ENCODE measurements around the gene BRI3BP. TPM values are rescaled to one million over a fixed set of nuclear protein-coding genes. Genes with fewer than 3 reads are reported as not detected.

Gene BRI3BP
- polyA plus RNA-seq (2013, experiment 1 of 2), result 2.1 TPM
- polyA plus RNA-seq (2013, experiment 2 of 2), result 2.2 TPM

GRCh38 chr12:124993626-124994436, at the start of gene BRI3BP:
Gene BRI3BP (plus strand): TSS chr12:124993645. CDS start chr12:124993791, 146 bp downstream.
- peaks cover 16% of the 10 kb centered on the region for H3K79me1 ChIP-seq (replicated peaks; ENCODE audit: low read length, poor library complexity, severe bottlenecking)
- H3K9ac ChIP-seq (ENCODE audit: low read length), result peak within 1 kb of the TSS; percentile 65
- no peaks in the 10 kb centered on the region for H3K9me3 ChIP-seq (ENCODE audit: control insufficient read depth, low read length)
- H3K23ac ChIP-seq (ENCODE audit: low read length in 2 of 2), result peak within 1 kb of the TSS in 1 of 2 experiments; percentile 69
- peak within 1 kb of the TSS; percentile 82 to 84 for H3K4me3 ChIP-seq (ENCODE audit: insufficient read depth in 1 of 2, low read depth in 1 of 2, low read length in 2 of 2)
- peak; percentile 54 for DNase-seq
- H4K8ac ChIP-seq (ENCODE audit: low read length), result peak within 1 kb of the TSS; percentile 24
- H2BK120ac ChIP-seq (ENCODE audit: low read depth, low read length), result peak within 1 kb of the TSS; percentile 19
- H3K36me3 ChIP-seq (ENCODE audit: control insufficient read depth in 1 of 2, insufficient read depth in 2 of 2, low read depth in 1 of 2, low read length in 2 of 2), result no peaks in the 10 kb centered on the region
- H2BK5ac ChIP-seq (ENCODE audit: low read depth, low read length, poor library complexity, severe bottlenecking), result no peak within 1 kb of the TSS
- WGBS, result under 1% methylated on average over 44 of the region's 112 CpGs
- peak within 1 kb of the TSS; percentile 69 for H2BK15ac ChIP-seq (ENCODE audit: low read depth, poor library complexity, severe bottlenecking)
- peaks cover 7% of the 10 kb centered on the region for H3K4me1 ChIP-seq (ENCODE audit: control insufficient read depth, insufficient read depth, low read depth, low read length)
- peak within 1 kb of the TSS; percentile 49 for H3K27ac ChIP-seq (ENCODE audit: low read length, poor library complexity, severe bottlenecking)
- H3K4me2 ChIP-seq (ENCODE audit: low read length, poor library complexity, severe bottlenecking), result peak within 1 kb of the TSS; percentile 100
- H4K91ac ChIP-seq (ENCODE audit: low read length), result no peak within 1 kb of the TSS
- no peak within 1 kb of the TSS for H2AK5ac ChIP-seq (ENCODE audit: low read length, severe bottlenecking)
- peak within 1 kb of the TSS in 1 of 2 experiments; percentile 33 for H3K18ac ChIP-seq (ENCODE audit: low read depth in 1 of 2, low read length in 2 of 2)
- H3K4ac ChIP-seq (ENCODE audit: low read depth in 1 of 2, low read length in 2 of 2), result no peak within 1 kb of the TSS
- peak within 1 kb of the TSS in 1 of 2 experiments; percentile 39 for H2BK12ac ChIP-seq (ENCODE audit: low read length in 2 of 2)
- no peaks in the 10 kb centered on the region for H3K27me3 ChIP-seq (ENCODE audit: control insufficient read depth in 1 of 2, insufficient read depth in 1 of 2, low read length in 2 of 2)
- H3K14ac ChIP-seq (ENCODE audit: low read length in 2 of 2), result peak within 1 kb of the TSS in 1 of 2 experiments; percentile 91
- peak within 1 kb of the TSS; percentile 97 for H2AFZ ChIP-seq (ENCODE audit: low read depth, low read length)

- Histone ChIP-seq H3K23ac (ENCODE audit: low read length in 2 of 2) (no peak overlapping the region), H2BK120ac (ENCODE audit: low read depth, low read length) (no peak overlapping the region), H3K27ac (ENCODE audit: low read length, poor library complexity, severe bottlenecking) (no peak overlapping the region), H2AFZ (ENCODE audit: low read depth, low read length) (no peak overlapping the region), H2BK5ac (ENCODE audit: low read depth, low read length, poor library complexity, severe bottlenecking) (no peak overlapping the region), H2BK12ac (ENCODE audit: low read length in 2 of 2) (no peak overlapping the region), H3K27me3 (ENCODE audit: control insufficient read depth in 1 of 2, insufficient read depth in 1 of 2, low read length in 2 of 2) (no peaks in the 10 kb centered on the region), H3K4me3 (ENCODE audit: insufficient read depth in 1 of 2, low read depth in 1 of 2, low read length in 2 of 2) (no peak overlapping the region), H3K36me3 (ENCODE audit: control insufficient read depth in 1 of 2, insufficient read depth in 2 of 2, low read depth in 1 of 2, low read length in 2 of 2) (peaks cover 43 to 60% of the 10 kb centered on the region in 2 experiments), H2AK5ac (ENCODE audit: low read length, severe bottlenecking) (no peak overlapping the region), H4K8ac (ENCODE audit: low read length) (no peak overlapping the region), H3K79me1 (replicated peaks; ENCODE audit: low read length, poor library complexity, severe bottlenecking) (peaks cover 13% of the 10 kb centered on the region), H3K4ac (ENCODE audit: low read depth in 1 of 2, low read length in 2 of 2) (no peak overlapping the region), H3K9me3 (ENCODE audit: control insufficient read depth, low read length) (no peaks in the 10 kb centered on the region), H3K4me1 (ENCODE audit: control insufficient read depth, insufficient read depth, low read depth, low read length) (peaks cover 8% of the 10 kb centered on the region), H2BK15ac (ENCODE audit: low read depth, poor library complexity, severe bottlenecking) (no peak overlapping the region), H3K14ac (ENCODE audit: low read length in 2 of 2) (no peak overlapping the region), H3K4me2 (ENCODE audit: low read length, poor library complexity, severe bottlenecking) (no peak overlapping the region), H4K91ac (ENCODE audit: low read length) (no peak overlapping the region), H3K18ac (ENCODE audit: low read depth in 1 of 2, low read length in 2 of 2) (no peak overlapping the region), H3K9ac (ENCODE audit: low read length) (no peak overlapping the region)
- WGBS, result 91% methylated on average over 10 of the region's 10 CpGs
- DNase-seq, result no peak
These were observed 47.0 kb upstream of the BRI3BP start for GRCh38 chr12:124946447-124946793.

GRCh38 chr12:124947013-124947412, 46.4 kb upstream of the BRI3BP start:
- H2BK5ac ChIP-seq (ENCODE audit: low read depth, low read length, poor library complexity, severe bottlenecking), result no peak overlapping the region
- no peaks in the 10 kb centered on the region for H3K9me3 ChIP-seq (ENCODE audit: control insufficient read depth, low read length)
- peaks cover 8% of the 10 kb centered on the region for H3K4me1 ChIP-seq (ENCODE audit: control insufficient read depth, insufficient read depth, low read depth, low read length)
- no peak overlapping the region for H2BK120ac ChIP-seq (ENCODE audit: low read depth, low read length)
- no peak overlapping the region for H2BK12ac ChIP-seq (ENCODE audit: low read length in 2 of 2)
- no peak overlapping the region for H3K4me2 ChIP-seq (ENCODE audit: low read length, poor library complexity, severe bottlenecking)
- no peak overlapping the region for H3K14ac ChIP-seq (ENCODE audit: low read length in 2 of 2)
- peaks cover 44 to 61% of the 10 kb centered on the region in 2 experiments for H3K36me3 ChIP-seq (ENCODE audit: control insufficient read depth in 1 of 2, insufficient read depth in 2 of 2, low read depth in 1 of 2, low read length in 2 of 2)
- H3K18ac ChIP-seq (ENCODE audit: low read depth in 1 of 2, low read length in 2 of 2), result no peak overlapping the region
- H2BK15ac ChIP-seq (ENCODE audit: low read depth, poor library complexity, severe bottlenecking), result no peak overlapping the region
- H3K27ac ChIP-seq (ENCODE audit: low read length, poor library complexity, severe bottlenecking), result no peak overlapping the region
- 95% methylated on average over 11 of the region's 11 CpGs for WGBS
- H2AFZ ChIP-seq (ENCODE audit: low read depth, low read length), result no peak overlapping the region
- H3K4ac ChIP-seq (ENCODE audit: low read depth in 1 of 2, low read length in 2 of 2), result no peak overlapping the region
- H3K23ac ChIP-seq (ENCODE audit: low read length in 2 of 2), result no peak overlapping the region
- H4K8ac ChIP-seq (ENCODE audit: low read length), result no peak overlapping the region
- H3K27me3 ChIP-seq (ENCODE audit: control insufficient read depth in 1 of 2, insufficient read depth in 1 of 2, low read length in 2 of 2), result no peaks in the 10 kb centered on the region
- H3K79me1 ChIP-seq (replicated peaks; ENCODE audit: low read length, poor library complexity, severe bottlenecking), result peaks cover 12% of the 10 kb centered on the region
- DNase-seq, result no peak
- H2AK5ac ChIP-seq (ENCODE audit: low read length, severe bottlenecking), result no peak overlapping the region
- no peak overlapping the region for H3K9ac ChIP-seq (ENCODE audit: low read length)
- H3K4me3 ChIP-seq (ENCODE audit: insufficient read depth in 1 of 2, low read depth in 1 of 2, low read length in 2 of 2), result no peak overlapping the region
- H4K91ac ChIP-seq (ENCODE audit: low read length), result no peak overlapping the region

GRCh38 chr12:124947561-124948398, 45.7 kb upstream of the BRI3BP start:
- WGBS, result 97% methylated on average over 17 of the region's 20 CpGs
- H2BK5ac ChIP-seq (ENCODE audit: low read depth, low read length, poor library complexity, severe bottlenecking), result no peak overlapping the region
- H2BK15ac ChIP-seq (ENCODE audit: low read depth, poor library complexity, severe bottlenecking), result no peak overlapping the region
- peaks cover 12% of the 10 kb centered on the region for H3K79me1 ChIP-seq (replicated peaks; ENCODE audit: low read length, poor library complexity, severe bottlenecking)
- no peaks in the 10 kb centered on the region for H3K9me3 ChIP-seq (ENCODE audit: control insufficient read depth, low read length)
- H3K36me3 ChIP-seq (ENCODE audit: control insufficient read depth in 1 of 2, insufficient read depth in 2 of 2, low read depth in 1 of 2, low read length in 2 of 2), result peaks cover 50 to 68% of the 10 kb centered on the region in 2 experiments
- no peak overlapping the region for H2BK120ac ChIP-seq (ENCODE audit: low read depth, low read length)
- no peak overlapping the region for H3K4me2 ChIP-seq (ENCODE audit: low read length, poor library complexity, severe bottlenecking)
- H3K4me1 ChIP-seq (ENCODE audit: control insufficient read depth, insufficient read depth, low read depth, low read length), result peaks cover 8% of the 10 kb centered on the region
- H3K4ac ChIP-seq (ENCODE audit: low read depth in 1 of 2, low read length in 2 of 2), result no peak overlapping the region
- H2AK5ac ChIP-seq (ENCODE audit: low read length, severe bottlenecking), result no peak overlapping the region
- no peak overlapping the region for H3K23ac ChIP-seq (ENCODE audit: low read length in 2 of 2)
- H2BK12ac ChIP-seq (ENCODE audit: low read length in 2 of 2), result no peak overlapping the region
- H3K18ac ChIP-seq (ENCODE audit: low read depth in 1 of 2, low read length in 2 of 2), result no peak overlapping the region
- no peak overlapping the region for H3K27ac ChIP-seq (ENCODE audit: low read length, poor library complexity, severe bottlenecking)
- H3K14ac ChIP-seq (ENCODE audit: low read length in 2 of 2), result no peak overlapping the region
- no peak overlapping the region for H3K4me3 ChIP-seq (ENCODE audit: insufficient read depth in 1 of 2, low read depth in 1 of 2, low read length in 2 of 2)
- H3K9ac ChIP-seq (ENCODE audit: low read length), result no peak overlapping the region
- no peak overlapping the region for H4K8ac ChIP-seq (ENCODE audit: low read length)
- DNase-seq, result no peak
- H4K91ac ChIP-seq (ENCODE audit: low read length), result no peak overlapping the region
- no peaks in the 10 kb centered on the region for H3K27me3 ChIP-seq (ENCODE audit: control insufficient read depth in 1 of 2, insufficient read depth in 1 of 2, low read length in 2 of 2)
- no peak overlapping the region for H2AFZ ChIP-seq (ENCODE audit: low read depth, low read length)
